ENCODE measurements around the gene HSD17B14.
"Not testable (repeated sequence)": the region's sequence is repeated elsewhere in the genome, so short reads cannot be mapped to it uniquely, and the experiment has no call there.

DNA sequence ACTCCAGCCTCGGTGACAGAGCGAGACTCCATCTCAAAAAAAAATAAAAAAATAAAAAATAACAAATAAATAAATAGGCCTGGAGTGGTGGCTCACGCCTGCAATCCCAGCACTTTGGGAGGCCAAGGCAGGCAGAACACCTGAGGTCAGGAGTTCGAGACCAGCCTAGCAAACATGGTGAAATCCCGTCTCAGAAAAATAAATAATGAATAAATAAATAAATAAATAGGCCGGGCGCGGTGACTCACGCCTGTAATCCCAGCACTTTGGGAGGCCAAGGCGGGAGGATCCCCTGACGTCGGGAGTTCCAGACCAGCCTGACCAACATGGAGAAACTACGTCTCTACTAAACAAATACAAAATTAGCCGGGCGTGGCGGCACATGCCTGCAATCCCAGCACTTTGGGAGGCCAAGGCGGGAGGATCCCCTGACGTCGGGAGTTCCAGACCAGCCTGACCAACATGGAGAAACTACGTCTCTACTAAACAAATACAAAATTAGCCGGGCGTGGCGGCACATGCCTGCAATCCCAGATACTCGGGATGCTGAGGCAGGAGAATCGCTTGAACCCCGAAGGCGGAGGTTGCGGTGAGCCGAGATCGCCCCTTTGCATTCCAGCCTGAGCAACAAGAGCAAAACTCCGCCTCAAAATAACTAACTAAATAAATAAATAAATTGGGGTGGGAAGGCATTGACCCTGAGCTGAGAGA lies 35.3 kb upstream of the HSD17B14 start:
- TF ChIP-seq CTCF (IDR thresholded peaks at IDR 0.05; ENCODE audit: low read depth, low read length); EZH2phosphoT487 (IDR thresholded peaks at IDR 0.05; ENCODE audit: low read depth): not testable (repeated sequence)

Data from OCI-LY3 (cell line).